ENCODE data around the gene SDR42E1.

- TF ChIP-seq CTCF (IDR thresholded peaks at IDR 0.05) (no peak), POLR2A (IDR thresholded peaks at IDR 0.05) (no peak)
Observed at GRCh38 chr16:82040296-82040695, 29.0 kb upstream of the SDR42E1 start.

All from tibial nerve (tissue), 3 donors.